HG03378 (cell line): ENCODE results near the gene ABCC8.

Source experiments
- ATAC-seq: cut with Tn5 transposase; IDR thresholded peaks from one replicate; pipeline ENCODE4 v1.9.1; 2021; ENCODE audit warnings: mild to moderate bottlenecking, moderate library complexity; ENCODE audit not compliant: unreplicated experiment

ABCC8 gene

DNA sequence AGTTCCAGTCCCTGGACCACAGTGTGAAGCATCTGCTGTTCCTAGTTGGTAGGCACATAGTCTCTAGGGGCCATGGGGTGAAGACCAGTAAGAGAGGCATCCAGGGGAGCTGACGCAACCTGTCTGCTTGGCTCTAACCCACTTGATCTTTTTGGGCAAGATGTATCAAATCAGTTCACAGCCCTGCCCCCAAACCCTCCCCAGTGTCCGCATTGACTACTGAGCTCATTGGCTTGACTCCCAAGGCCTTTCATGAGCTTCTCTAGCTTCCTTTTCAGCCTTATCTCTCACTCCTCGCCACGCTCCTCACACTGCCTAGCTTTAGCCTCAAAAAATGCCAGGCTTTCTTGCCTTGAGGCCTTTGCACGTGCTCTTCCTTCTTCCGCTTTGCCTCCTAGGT is 29.7 kb upstream of the ABCC8 start:
- no peak for ATAC-seq

- no peak for ATAC-seq
Measured at GRCh38 chr11:17505146-17505545, 28.5 kb upstream of the ABCC8 start.

- ATAC-seq: no peak
Measured at GRCh38 chr11:17504330-17505107, 27.9 kb upstream of the ABCC8 start.

DNA sequence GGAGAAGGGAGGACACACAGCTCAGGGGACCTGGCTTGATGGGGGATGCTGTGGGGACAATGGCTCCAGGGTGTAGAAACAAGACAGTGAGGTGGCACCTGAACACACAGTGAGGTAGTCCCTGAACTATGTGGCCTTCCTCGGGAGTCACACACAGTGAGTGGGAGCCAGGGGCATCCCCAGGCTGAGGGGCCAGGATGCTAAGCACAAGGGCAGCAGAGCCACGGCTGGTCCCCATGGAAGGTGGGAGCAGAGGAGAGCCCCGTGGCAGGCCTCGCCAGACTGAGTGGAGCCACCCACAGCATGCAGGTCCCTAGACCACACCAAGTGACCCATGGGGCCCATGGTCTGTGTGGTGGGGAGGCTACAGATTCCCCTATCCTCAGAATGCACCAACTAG is 26.0 kb upstream of the ABCC8 start:
- ATAC-seq: no peak

GRCh38 chr11:17500673-17501072 is 24.0 kb upstream of the ABCC8 start:
- no peak for ATAC-seq

DNA sequence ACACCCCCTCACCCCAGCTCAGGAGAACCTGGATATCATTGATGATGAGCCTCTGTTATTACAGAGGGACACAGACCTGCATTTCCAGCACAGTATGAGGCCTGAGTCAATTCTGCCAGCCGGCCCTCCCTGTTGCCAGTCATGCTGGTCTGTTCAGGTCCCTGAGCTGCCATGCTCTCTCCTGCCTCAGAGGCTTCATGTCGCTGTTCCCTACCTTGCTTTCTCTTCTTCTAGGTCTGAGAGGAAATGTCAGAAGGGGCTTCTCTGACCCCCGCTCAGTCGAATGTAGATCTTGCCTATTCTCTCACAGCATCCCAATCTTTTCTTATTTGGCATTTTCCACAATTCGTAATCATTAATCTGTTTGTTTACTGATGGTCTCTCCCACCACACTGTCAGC is 21.8 kb upstream of the ABCC8 start:
- ATAC-seq: no peak

DNA sequence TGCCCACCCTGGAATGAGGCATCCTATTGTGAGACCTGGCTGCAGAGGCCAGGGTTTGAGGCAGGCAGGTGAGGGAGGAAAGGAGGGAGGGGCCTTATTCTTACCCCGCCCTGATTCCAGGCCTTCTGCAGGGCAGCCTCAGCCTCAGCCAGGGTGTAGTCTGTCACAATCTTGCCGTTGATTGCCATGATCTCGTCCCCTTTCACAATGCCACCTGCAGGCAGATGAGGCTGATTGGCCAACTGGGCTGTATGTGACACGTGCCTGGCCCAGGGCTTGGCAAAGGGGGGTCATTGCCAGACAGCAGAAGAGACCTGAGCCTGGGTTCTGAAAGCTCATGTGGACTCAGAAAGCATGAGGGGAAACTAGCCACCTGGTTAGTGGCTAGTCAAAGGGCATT is 21.4 kb upstream of the ABCC8 start:
- no peak for ATAC-seq

- ATAC-seq: no peak
Measured at GRCh38 chr11:17496406-17496805, 19.8 kb upstream of the ABCC8 start.

DNA sequence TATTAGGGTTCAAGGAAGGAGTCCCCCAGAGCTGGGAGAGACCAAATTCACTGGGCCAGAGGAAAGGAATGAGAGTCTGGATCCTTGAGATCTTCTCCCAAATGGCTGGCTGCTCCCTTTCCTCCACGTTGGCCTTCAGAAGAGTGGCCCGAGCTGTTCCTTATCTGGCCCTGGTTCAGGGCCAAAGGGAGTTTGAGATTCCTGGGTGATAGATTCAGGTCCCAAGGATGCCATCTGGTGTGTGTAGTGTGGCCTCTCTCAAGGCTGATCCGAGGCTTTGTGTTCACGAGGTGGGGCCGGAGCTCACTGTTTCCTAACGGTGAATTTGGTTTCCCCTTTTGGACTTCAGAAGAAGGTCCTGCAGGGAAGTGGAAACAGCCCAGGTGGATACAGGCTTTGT is 17.4 kb upstream of the ABCC8 start:
- no peak for ATAC-seq

- ATAC-seq: no peak
Measured at GRCh38 chr11:17490938-17491337, 14.3 kb upstream of the ABCC8 start.

DNA sequence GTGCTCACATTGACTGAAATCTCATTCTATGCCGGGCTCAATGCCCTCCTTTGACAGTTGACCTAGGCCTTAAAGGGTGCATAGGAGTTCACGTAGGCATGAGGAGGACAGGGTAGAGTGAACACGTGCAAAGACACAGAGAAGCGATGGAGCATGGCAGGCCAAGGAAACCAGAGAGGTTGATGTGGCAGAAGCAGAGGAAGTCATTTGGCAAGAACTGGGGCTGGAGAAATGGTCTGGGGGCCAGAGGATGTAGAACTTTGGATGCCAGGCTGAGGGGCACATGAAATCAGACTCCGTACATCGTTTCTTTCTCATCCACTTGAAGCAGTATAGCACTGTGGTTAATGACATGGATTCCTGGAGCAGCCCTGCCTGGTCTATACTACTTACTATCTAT is 13.6 kb upstream of the ABCC8 start:
- no peak for ATAC-seq

DNA sequence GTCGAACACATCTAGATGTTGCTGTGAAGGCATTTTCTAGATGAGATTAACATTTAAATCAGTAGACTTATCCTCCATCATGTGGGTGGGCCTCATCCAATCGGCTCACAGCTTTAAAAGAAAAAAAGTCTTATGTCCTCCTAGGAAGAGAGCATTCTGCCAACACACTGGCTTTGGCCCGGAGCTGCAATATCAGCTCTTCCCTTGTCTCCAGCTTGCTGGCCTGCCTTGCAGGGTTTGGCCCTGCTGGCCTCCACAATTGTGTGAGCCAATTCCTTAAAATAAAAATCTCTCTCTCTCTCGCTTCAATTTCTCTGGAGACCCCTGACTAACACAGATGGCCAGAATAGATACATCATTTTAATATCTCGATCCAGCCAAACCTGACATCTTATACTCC is 13.1 kb upstream of the ABCC8 start:
- ATAC-seq: no peak

DNA sequence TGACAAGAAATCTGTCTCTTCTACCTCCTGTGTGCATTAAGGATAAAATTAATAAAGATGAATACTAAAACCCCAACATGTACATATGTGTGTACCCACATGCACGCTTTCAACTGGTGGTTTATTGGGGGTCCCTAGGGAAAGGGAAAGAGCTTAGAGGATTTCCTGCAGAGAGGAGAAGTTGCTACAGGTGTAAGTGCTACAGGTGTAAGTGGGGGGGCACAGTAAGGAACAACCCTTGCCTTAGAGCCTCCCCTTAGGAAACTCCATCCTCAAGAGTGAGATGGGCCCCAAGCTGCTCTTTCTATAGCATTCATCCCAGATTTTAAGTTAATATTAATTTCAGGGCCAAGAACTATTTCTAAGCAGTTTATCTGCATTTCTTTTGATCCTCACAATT is 11.9 kb upstream of the ABCC8 start:
- ATAC-seq: no peak

- ATAC-seq: no peak
Measured at GRCh38 chr11:17486646-17487045, 10.0 kb upstream of the ABCC8 start.

DNA sequence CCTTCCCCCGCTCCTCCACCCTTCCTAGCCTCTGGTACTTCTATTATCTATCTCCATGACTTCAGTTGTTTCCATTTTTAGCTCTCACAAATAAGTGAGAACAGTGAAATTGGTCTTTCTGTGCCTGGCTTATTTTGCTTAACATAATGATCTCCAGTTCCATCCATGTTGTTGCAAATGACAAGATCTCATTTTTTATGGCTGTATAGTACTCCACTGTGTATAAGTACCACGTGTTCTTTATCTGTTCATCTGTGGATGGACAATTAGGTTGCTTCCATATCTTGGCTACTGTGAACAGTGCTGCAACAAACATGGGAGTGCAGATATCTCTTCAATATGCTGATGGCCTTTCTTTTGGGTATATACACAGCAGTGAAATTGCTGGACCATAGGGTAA is 6.9 kb upstream of the ABCC8 start:
- ATAC-seq: no peak

GRCh38 chr11:17481905-17482304 is 5.3 kb upstream of the ABCC8 start:
- no peak for ATAC-seq

GRCh38 chr11:17479284-17480214 is 2.9 kb upstream of the ABCC8 start:
- no peak for ATAC-seq

DNA sequence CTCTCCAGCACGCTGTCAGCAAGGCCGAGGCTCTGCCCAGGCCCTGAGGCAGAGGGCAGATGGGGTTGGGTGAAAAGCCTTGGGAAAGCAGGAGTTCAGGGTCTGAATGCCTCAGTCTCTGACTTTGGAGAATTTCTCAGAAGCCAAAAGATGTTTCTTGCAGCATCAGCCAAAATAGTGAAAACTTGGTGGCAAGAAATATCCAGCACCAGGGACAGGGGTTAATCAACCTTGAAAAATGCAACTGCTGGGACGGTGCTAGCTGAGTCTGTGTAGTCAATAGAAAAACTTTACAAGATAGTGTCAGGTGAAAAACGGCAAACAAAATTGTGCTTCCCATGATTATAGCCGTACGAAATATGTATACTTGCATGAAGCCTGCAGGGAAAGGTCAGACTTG is 1.4 kb upstream of the ABCC8 start:
- no peak for ATAC-seq

- no peak for ATAC-seq
Measured at GRCh38 chr11:17477361-17477760, 716 bp upstream of the ABCC8 start.

- ATAC-seq: no peak
Measured at GRCh38 chr11:17477084-17477333, 364 bp upstream of the ABCC8 start.

- no peak for ATAC-seq
Measured at GRCh38 chr11:17475666-17476316, 854 bp downstream of the ABCC8 start.
